ENCODE data around the gene TIGD3.

Gene TIGD3

GRCh38 chr11:65400307-65401072 is 45.9 kb downstream of the TIGD3 start:
- Histone ChIP-seq H3K27me3 (ENCODE audit: low read length) (no peaks in the 10 kb centered on the region), H3K4me3 (ENCODE audit: insufficient read depth, low read length, poor library complexity, severe bottlenecking) (no peak overlapping the region), H3K9ac (ENCODE audit: low read length) (no peak overlapping the region), H3K9me2 (replicated peaks; ENCODE audit: insufficient read depth, low read length) (no peaks in the 10 kb centered on the region), H3K4me2 (ENCODE audit: low read depth, low read length, poor library complexity, severe bottlenecking) (no peak overlapping the region), H3K9me3 (ENCODE audit: insufficient read depth, low read length) (no peaks in the 10 kb centered on the region), H3K36me3 (ENCODE audit: low read length) (peaks cover 4% of the 10 kb centered on the region; the same call in 1 of the 2 replicates), H2AFZ (ENCODE audit: low read depth, low read length, severe bottlenecking) (no peak overlapping the region), H4K20me1 (ENCODE audit: low read depth, low read length) (no peaks in the 10 kb centered on the region), H3K79me2 (ENCODE audit: insufficient read depth, low read length) (no peaks in the 10 kb centered on the region), H3K27ac (ENCODE audit: low read depth, low read length) (no peak overlapping the region), H3F3A (ENCODE audit: insufficient read depth) (peaks cover 25% of the 10 kb centered on the region)
- TF ChIP-seq, protein P1, sequence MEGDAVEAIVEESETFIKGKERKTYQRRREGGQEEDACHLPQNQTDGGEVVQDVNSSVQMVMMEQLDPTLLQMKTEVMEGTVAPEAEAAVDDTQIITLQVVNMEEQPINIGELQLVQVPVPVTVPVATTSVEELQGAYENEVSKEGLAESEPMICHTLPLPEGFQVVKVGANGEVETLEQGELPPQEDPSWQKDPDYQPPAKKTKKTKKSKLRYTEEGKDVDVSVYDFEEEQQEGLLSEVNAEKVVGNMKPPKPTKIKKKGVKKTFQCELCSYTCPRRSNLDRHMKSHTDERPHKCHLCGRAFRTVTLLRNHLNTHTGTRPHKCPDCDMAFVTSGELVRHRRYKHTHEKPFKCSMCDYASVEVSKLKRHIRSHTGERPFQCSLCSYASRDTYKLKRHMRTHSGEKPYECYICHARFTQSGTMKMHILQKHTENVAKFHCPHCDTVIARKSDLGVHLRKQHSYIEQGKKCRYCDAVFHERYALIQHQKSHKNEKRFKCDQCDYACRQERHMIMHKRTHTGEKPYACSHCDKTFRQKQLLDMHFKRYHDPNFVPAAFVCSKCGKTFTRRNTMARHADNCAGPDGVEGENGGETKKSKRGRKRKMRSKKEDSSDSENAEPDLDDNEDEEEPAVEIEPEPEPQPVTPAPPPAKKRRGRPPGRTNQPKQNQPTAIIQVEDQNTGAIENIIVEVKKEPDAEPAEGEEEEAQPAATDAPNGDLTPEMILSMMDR (IDR thresholded peaks at IDR 0.05; ENCODE audit: insufficient read depth, low read length, poor library complexity, severe bottlenecking): no peak
- no peak for TF ChIP-seq EZH2phosphoT487 (conservative IDR thresholded peaks at IDR 0.05; ENCODE audit: low read length)

GRCh38 chr11:65401073-65401802 is 46.7 kb downstream of the TIGD3 start:
- H3K36me3 ChIP-seq (ENCODE audit: low read length): peaks cover 4% of the 10 kb centered on the region; the same call in 1 of the 2 replicates
- peaks cover 25% of the 10 kb centered on the region for H3F3A ChIP-seq (ENCODE audit: insufficient read depth)
- H3K4me2 ChIP-seq (ENCODE audit: low read depth, low read length, poor library complexity, severe bottlenecking): no peak overlapping the region
- no peak overlapping the region for H2AFZ ChIP-seq (ENCODE audit: low read depth, low read length, severe bottlenecking)
- no peaks in the 10 kb centered on the region for H3K27me3 ChIP-seq (ENCODE audit: low read length)
- H4K20me1 ChIP-seq (ENCODE audit: low read depth, low read length): no peaks in the 10 kb centered on the region
- H3K9me2 ChIP-seq (replicated peaks; ENCODE audit: insufficient read depth, low read length): no peaks in the 10 kb centered on the region
- H3K4me3 ChIP-seq (ENCODE audit: insufficient read depth, low read length, poor library complexity, severe bottlenecking): no peak overlapping the region
- H3K79me2 ChIP-seq (ENCODE audit: insufficient read depth, low read length): no peaks in the 10 kb centered on the region
- no peaks in the 10 kb centered on the region for H3K9me3 ChIP-seq (ENCODE audit: insufficient read depth, low read length)
- no peak overlapping the region for H3K27ac ChIP-seq (ENCODE audit: low read depth, low read length)
- TF ChIP-seq, protein P1 (IDR thresholded peaks at IDR 0.05; ENCODE audit: insufficient read depth, low read length, poor library complexity, severe bottlenecking): no peak
- TF ChIP-seq EZH2phosphoT487 (conservative IDR thresholded peaks at IDR 0.05; ENCODE audit: low read length): no peak
- no peak overlapping the region for H3K9ac ChIP-seq (ENCODE audit: low read length)

DNA sequence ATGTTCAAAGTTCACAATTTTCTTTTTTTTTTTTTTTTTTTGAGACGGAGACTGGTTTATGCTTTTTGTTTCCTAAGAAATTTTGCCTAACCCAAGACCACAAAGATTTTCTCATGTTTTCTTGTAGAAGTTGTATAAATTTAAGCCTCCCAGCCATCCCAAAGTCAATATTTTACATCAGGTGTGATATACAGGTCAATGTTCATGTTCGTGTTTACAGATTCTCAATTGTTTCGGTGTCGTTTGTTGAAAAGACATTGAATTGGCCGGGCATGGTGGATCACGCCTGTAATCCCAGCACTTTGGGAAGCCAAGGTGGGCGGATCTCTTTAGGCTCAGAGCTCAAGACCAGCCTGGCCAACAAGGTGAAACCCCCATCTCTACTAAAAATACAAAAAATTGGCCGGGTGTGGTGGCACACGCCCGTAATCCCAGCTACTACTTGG is 47.3 kb downstream of the TIGD3 start:
- no peaks in the 10 kb centered on the region for H4K20me1 ChIP-seq (ENCODE audit: low read depth, low read length)
- no peaks in the 10 kb centered on the region for H3K79me2 ChIP-seq (ENCODE audit: insufficient read depth, low read length)
- TF ChIP-seq EZH2phosphoT487 (conservative IDR thresholded peaks at IDR 0.05; ENCODE audit: low read length): no peak
- TF ChIP-seq, protein P1 (IDR thresholded peaks at IDR 0.05; ENCODE audit: insufficient read depth, low read length, poor library complexity, severe bottlenecking): no peak
- no peak overlapping the region for H3K4me3 ChIP-seq (ENCODE audit: insufficient read depth, low read length, poor library complexity, severe bottlenecking)
- H3K27ac ChIP-seq (ENCODE audit: low read depth, low read length): peak overlapping the region; percentile 7; the same call in 1 of the 2 replicates
- peaks cover 25% of the 10 kb centered on the region for H3F3A ChIP-seq (ENCODE audit: insufficient read depth)
- no peaks in the 10 kb centered on the region for H3K27me3 ChIP-seq (ENCODE audit: low read length)
- no peaks in the 10 kb centered on the region for H3K9me3 ChIP-seq (ENCODE audit: insufficient read depth, low read length)
- H3K36me3 ChIP-seq (ENCODE audit: low read length): peaks cover 4% of the 10 kb centered on the region; the same call in 1 of the 2 replicates
- H2AFZ ChIP-seq (ENCODE audit: low read depth, low read length, severe bottlenecking): no peak overlapping the region
- no peak overlapping the region for H3K4me2 ChIP-seq (ENCODE audit: low read depth, low read length, poor library complexity, severe bottlenecking)
- H3K9me2 ChIP-seq (replicated peaks; ENCODE audit: insufficient read depth, low read length): no peaks in the 10 kb centered on the region
- no peak overlapping the region for H3K9ac ChIP-seq (ENCODE audit: low read length)

Data from SU-DHL-6 (cell line).